Transverse colon (tissue), 4 donors: ENCODE data around the gene FGA.

ENCODE experiments used
- EP300 ChIP-seq: sonication (generic); formaldehyde crosslinking; IDR thresholded peaks from one replicate; pipeline ENCODE4 v1.6.1; 2017; ENCODE audit warnings: antibody characterized with exemption, low read depth
- POLR2A ChIP-seq: fragments of 450-650 bp; IDR thresholded peaks from one replicate; pipeline ENCODE4 v1.6.1; 2016; ENCODE audit warnings: antibody characterized with exemption, mild to moderate bottlenecking, moderate library complexity
- POLR2AphosphoS5 ChIP-seq, 3 donors: sonication (generic); formaldehyde crosslinking; IDR thresholded peaks; one replicate each; pipeline ENCODE4 v1.6.1; 2016; ENCODE audit warnings: antibody characterized with exemption in 3 of 3
- TF ChIP-seq, protein P1 (sequence below), 5 experiments: fragments of 200-600 bp in 3 of 5; fragments of 450-650 bp in 2 of 5; sonication (generic) in 3 of 5; IDR thresholded peaks; 1 replicate in 2 of 5; 2 replicates in 3 of 5; pipeline ENCODE4 v1.5.1; 2016 to 2017; ENCODE audit warnings: antibody characterized with exemption in 5 of 5, inconsistent platforms in 3 of 5, mild to moderate bottlenecking in 2 of 5, moderate library complexity in 1 of 5

DNA sequence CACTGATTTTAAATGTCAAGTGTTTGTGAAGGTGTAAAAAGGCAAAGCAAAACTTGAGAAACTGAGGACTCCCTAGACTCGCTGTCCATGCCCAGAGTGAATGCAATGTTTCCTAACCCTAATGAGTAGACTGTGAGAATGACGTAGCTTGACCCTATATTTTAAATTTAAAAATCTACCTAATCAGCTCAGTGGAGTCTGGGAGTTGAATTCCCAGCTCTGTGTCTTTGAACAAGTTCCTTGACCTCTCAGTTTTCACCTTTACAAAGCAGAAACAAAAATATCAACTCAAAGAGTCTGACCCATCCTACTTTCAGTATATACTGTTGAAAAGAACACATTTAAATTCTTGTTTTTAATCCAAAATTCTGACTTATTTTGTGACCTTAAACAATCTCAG, 2.3 kb downstream of the FGA start:
- TF ChIP-seq, protein P1, sequence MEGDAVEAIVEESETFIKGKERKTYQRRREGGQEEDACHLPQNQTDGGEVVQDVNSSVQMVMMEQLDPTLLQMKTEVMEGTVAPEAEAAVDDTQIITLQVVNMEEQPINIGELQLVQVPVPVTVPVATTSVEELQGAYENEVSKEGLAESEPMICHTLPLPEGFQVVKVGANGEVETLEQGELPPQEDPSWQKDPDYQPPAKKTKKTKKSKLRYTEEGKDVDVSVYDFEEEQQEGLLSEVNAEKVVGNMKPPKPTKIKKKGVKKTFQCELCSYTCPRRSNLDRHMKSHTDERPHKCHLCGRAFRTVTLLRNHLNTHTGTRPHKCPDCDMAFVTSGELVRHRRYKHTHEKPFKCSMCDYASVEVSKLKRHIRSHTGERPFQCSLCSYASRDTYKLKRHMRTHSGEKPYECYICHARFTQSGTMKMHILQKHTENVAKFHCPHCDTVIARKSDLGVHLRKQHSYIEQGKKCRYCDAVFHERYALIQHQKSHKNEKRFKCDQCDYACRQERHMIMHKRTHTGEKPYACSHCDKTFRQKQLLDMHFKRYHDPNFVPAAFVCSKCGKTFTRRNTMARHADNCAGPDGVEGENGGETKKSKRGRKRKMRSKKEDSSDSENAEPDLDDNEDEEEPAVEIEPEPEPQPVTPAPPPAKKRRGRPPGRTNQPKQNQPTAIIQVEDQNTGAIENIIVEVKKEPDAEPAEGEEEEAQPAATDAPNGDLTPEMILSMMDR (IDR thresholded peaks at IDR 0.05): no peak
- TF ChIP-seq POLR2A (no peak), POLR2AphosphoS5 (IDR thresholded peaks at IDR 0.05) (no peak), EP300 (no peak)
